Mammary epithelial cell (primary cell): Measurements from ENCODE around the gene SETD2.

ENCODE experiments used
- EZH2 ChIP-seq: IDR thresholded peaks from 2 replicates; pipeline ENCODE4 v1.6.1; 2012; ENCODE audit warnings: low read length, inconsistent platforms, borderline replicate concordance
- TF ChIP-seq, protein P1 (sequence below), 2 donors: IDR thresholded peaks in 1 of 2; conservative IDR thresholded peaks in 1 of 2; 2 replicates each; pipeline ENCODE4 v1.5.1; 2011 to 2012; ENCODE audit warnings: inconsistent platforms in 2 of 2, low read length in 2 of 2, mild to moderate bottlenecking in 2 of 2, control low read depth in 1 of 2, low read depth in 1 of 2; ENCODE audit not compliant: insufficient read depth in 1 of 2; ENCODE audit errors: extremely low read depth in 1 of 2

DNA sequence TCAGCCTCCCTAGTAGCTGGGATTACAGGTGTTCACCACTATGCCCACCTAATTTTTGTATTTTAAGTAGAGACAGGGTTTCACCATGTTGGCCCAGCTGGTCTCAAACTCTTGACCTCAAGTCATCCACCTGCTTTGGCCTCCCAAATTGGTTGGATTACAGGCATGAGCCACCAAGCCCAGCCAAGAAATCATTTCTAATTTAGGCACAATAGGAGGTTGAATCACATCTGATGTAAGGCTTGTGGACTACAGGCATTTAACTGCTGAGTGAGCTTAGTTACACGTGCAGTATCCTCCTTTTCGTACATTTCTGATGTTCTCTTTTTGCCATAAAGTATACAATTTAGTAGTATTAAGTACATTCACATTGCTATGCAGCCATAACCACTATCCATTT, 31.1 kb upstream of the SETD2 start:
- TF ChIP-seq EZH2: no peak
- TF ChIP-seq, protein P1, sequence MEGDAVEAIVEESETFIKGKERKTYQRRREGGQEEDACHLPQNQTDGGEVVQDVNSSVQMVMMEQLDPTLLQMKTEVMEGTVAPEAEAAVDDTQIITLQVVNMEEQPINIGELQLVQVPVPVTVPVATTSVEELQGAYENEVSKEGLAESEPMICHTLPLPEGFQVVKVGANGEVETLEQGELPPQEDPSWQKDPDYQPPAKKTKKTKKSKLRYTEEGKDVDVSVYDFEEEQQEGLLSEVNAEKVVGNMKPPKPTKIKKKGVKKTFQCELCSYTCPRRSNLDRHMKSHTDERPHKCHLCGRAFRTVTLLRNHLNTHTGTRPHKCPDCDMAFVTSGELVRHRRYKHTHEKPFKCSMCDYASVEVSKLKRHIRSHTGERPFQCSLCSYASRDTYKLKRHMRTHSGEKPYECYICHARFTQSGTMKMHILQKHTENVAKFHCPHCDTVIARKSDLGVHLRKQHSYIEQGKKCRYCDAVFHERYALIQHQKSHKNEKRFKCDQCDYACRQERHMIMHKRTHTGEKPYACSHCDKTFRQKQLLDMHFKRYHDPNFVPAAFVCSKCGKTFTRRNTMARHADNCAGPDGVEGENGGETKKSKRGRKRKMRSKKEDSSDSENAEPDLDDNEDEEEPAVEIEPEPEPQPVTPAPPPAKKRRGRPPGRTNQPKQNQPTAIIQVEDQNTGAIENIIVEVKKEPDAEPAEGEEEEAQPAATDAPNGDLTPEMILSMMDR (conservative IDR thresholded peaks at IDR 0.05 in 1 of 2, IDR thresholded peaks at IDR 0.05 in 1 of 2; ENCODE audit: extremely low read depth in 1 of 2, insufficient read depth in 1 of 2, low read depth in 1 of 2, low read length in 2 of 2): no peak
